H1 (cell line): Measurements from ENCODE around the gene CLPTM1L. TPM values are rescaled to one million over a fixed set of nuclear protein-coding genes. Genes with fewer than 3 reads are reported as not detected.

Experiments
- CTCF ChIA-PET: fragments of 300-600 bp; sonication (Branson Sonifier 250); formaldehyde crosslinking; loops from one replicate; lab custom pipeline; 2021; ENCODE audit not compliant: partially characterized antibody; lab: Charles Lee
- POLR2A ChIA-PET: fragments of 300-600 bp; sonication (Branson Sonifier 250); formaldehyde crosslinking; loops from one replicate; lab custom pipeline; 2021; ENCODE audit warnings: inconsistent platforms; ENCODE audit not compliant: partially characterized antibody; lab: Charles Lee
- DNase-seq, 2 experiments: peaks; one replicate each; pipeline versions ENCODE4 v3.0.0 to v3.0.0-alpha.2; 2010 to 2022; ENCODE audit warnings: low spot score in 2 of 2, low read depth in 1 of 2, mixed read lengths in 1 of 2
- FAIRE-seq: peaks from 2 replicates; lab custom pipeline; 2011; peaks lifted over from hg19 to GRCh38; lab: Jason Lieb, UNC
- H2AFZ ChIP-seq: 2 replicates; pipeline ENCODE4 v1.8.1; 2012; ENCODE audit warnings: low read length, inconsistent platforms
- H2AK5ac ChIP-seq: 2 replicates; pipeline ENCODE4 v1.6.1; 2013; ENCODE audit warnings: low read depth, low read length
- H2BK120ac ChIP-seq: replicated peaks from 2 replicates; pipeline ENCODE3; 2013; ENCODE audit warnings: low read depth, low read length, inconsistent platforms
- H2BK12ac ChIP-seq: 2 replicates; pipeline ENCODE4 v1.6.1; 2013; ENCODE audit warnings: low read depth, low read length
- H2BK15ac ChIP-seq: 2 replicates; pipeline ENCODE4 v1.6.1; 2013; ENCODE audit warnings: low read length
- H2BK20ac ChIP-seq: 2 replicates; pipeline ENCODE4 v1.6.1; 2013; ENCODE audit warnings: low read length
- H2BK5ac ChIP-seq: 2 replicates; pipeline ENCODE4 v1.6.1; 2013; ENCODE audit warnings: low read depth, low read length
- H3K14ac ChIP-seq: 2 replicates; pipeline ENCODE4 v1.6.1; 2013; ENCODE audit warnings: inconsistent platforms; ENCODE audit not compliant: insufficient read length
- H3K18ac ChIP-seq: 2 replicates; pipeline ENCODE4 v1.6.1; 2013; ENCODE audit warnings: low read length; ENCODE audit errors: extremely low read depth
- H3K23ac ChIP-seq: 2 replicates; pipeline ENCODE4 v1.6.1; 2013; ENCODE audit warnings: inconsistent platforms; ENCODE audit not compliant: insufficient read length
- H3K23me2 ChIP-seq: 2 replicates; pipeline ENCODE4 v1.6.1; 2013; ENCODE audit warnings: low read depth, low read length
- H3K27ac ChIP-seq: 2 replicates; pipeline ENCODE4 v1.6.1; 2011; ENCODE audit warnings: low read depth, low read length, inconsistent platforms
- H3K27me3 ChIP-seq, 4 experiments: replicated peaks in 1 of 4; 1 replicate in 1 of 4; 2 replicates in 3 of 4; pipeline versions ENCODE4 v1.6.1 to v1.8.1; 2011 to 2013; ENCODE audit warnings: low read length in 3 of 4, mild to moderate bottlenecking in 3 of 4, inconsistent platforms in 2 of 4, mixed read lengths in 2 of 4, moderate library complexity in 1 of 4; ENCODE audit not compliant: control insufficient read depth in 3 of 4, insufficient read depth in 3 of 4; ENCODE audit errors: extremely low read depth in 1 of 4
- H3K36me3 ChIP-seq, 4 experiments: 2 replicates each; pipeline versions ENCODE4 v1.6.1 to v1.8.1; 2011 to 2013; ENCODE audit warnings: mild to moderate bottlenecking in 4 of 4, low read length in 3 of 4, moderate library complexity in 2 of 4, control low read depth in 1 of 4, inconsistent platforms in 1 of 4; ENCODE audit not compliant: insufficient read depth in 4 of 4, control insufficient read depth in 2 of 4
- H3K4ac ChIP-seq: replicated peaks from 2 replicates; pipeline ENCODE3; 2013; ENCODE audit warnings: low read length, low read depth, mixed read lengths, inconsistent platforms; ENCODE audit not compliant: insufficient read length
- H3K4me1 ChIP-seq, 4 experiments: replicated peaks in 1 of 4; 1 replicate in 1 of 4; 2 replicates in 3 of 4; pipeline versions ENCODE4 v1.6.1 to v1.8.1; 2011 to 2013; ENCODE audit warnings: low read length in 3 of 4, inconsistent platforms in 2 of 4, mixed read lengths in 1 of 4; ENCODE audit not compliant: insufficient read depth in 4 of 4, control insufficient read depth in 3 of 4
- H3K4me2 ChIP-seq, 2 experiments: 2 replicates each; pipeline versions ENCODE4 v1.6.1 to v1.8.1; 2011 to 2013; ENCODE audit warnings: low read depth in 2 of 2, low read length in 2 of 2, control low read depth in 1 of 2, inconsistent platforms in 1 of 2, mild to moderate bottlenecking in 1 of 2; ENCODE audit not compliant: insufficient read depth in 1 of 2
- H3K4me3 ChIP-seq, 4 experiments: fragments of 200-600, 300-600 bp in 1 of 4; sonication (generic), shearing (Covaris generic), sonication (Bioruptor Twin) in 1 of 4; 2 replicates each; pipeline versions ENCODE4 v1.5.1 to v1.8.1; 2011 to 2016; ENCODE audit warnings: low read length in 4 of 4, low read depth in 3 of 4, control low read depth in 2 of 4, inconsistent platforms in 2 of 4, mild to moderate bottlenecking in 2 of 4, mixed read lengths in 1 of 4, moderate library complexity in 1 of 4; ENCODE audit not compliant: insufficient read depth in 2 of 4; ENCODE audit errors: extremely low read depth in 1 of 4
- H3K56ac ChIP-seq: replicated peaks from 2 replicates; pipeline ENCODE3; 2013; ENCODE audit warnings: low read depth, mild to moderate bottlenecking, mixed read lengths, low read length, inconsistent platforms; ENCODE audit not compliant: insufficient read length
- H3K79me1 ChIP-seq: 2 replicates; pipeline ENCODE4 v1.6.1; 2013; ENCODE audit warnings: low read depth, low read length, control low read depth
- H3K79me2 ChIP-seq, 2 experiments: 2 replicates each; pipeline versions ENCODE4 v1.6.1 to v1.8.1; 2012 to 2013; ENCODE audit warnings: low read length in 2 of 2, mild to moderate bottlenecking in 2 of 2, inconsistent platforms in 1 of 2; ENCODE audit not compliant: insufficient read depth in 2 of 2, control insufficient read depth in 1 of 2
- H3K9ac ChIP-seq, 4 experiments: replicated peaks in 1 of 4; 1 replicate in 1 of 4; 2 replicates in 3 of 4; pipeline versions ENCODE4 v1.6.1 to v1.8.1; 2011 to 2013; ENCODE audit warnings: low read depth in 3 of 4, low read length in 3 of 4, control low read depth in 2 of 4, mild to moderate bottlenecking in 2 of 4, moderate library complexity in 2 of 4, inconsistent platforms in 1 of 4; ENCODE audit errors: extremely low read depth in 1 of 4
- H3K9me3 ChIP-seq, 2 experiments: 2 replicates each; pipeline versions ENCODE4 v1.6.1 to v1.8.1; 2012 to 2013; ENCODE audit warnings: mild to moderate bottlenecking in 2 of 2, moderate library complexity in 2 of 2, control low read depth in 1 of 2, inconsistent platforms in 1 of 2, low read depth in 1 of 2, low read length in 1 of 2, mixed read lengths in 1 of 2; ENCODE audit not compliant: insufficient read depth in 2 of 2
- H4K20me1 ChIP-seq, 2 experiments: replicated peaks in 1 of 2; 2 replicates each; pipeline versions ENCODE3 to v1.8.1; 2011 to 2013; ENCODE audit warnings: inconsistent platforms in 2 of 2, low read length in 2 of 2, mild to moderate bottlenecking in 1 of 2; ENCODE audit not compliant: insufficient read depth in 2 of 2, control insufficient read depth in 1 of 2
- H4K5ac ChIP-seq: 2 replicates; pipeline ENCODE4 v1.6.1; 2013; ENCODE audit warnings: low read length, low read depth, mixed read lengths, inconsistent platforms; ENCODE audit not compliant: insufficient read length
- H4K8ac ChIP-seq: 2 replicates; pipeline ENCODE4 v1.8.0; 2013; ENCODE audit warnings: mild to moderate bottlenecking, moderate library complexity, low read length, inconsistent platforms; ENCODE audit not compliant: insufficient read depth; ENCODE audit errors: extremely low read depth
- H4K91ac ChIP-seq: replicated peaks from 2 replicates; pipeline ENCODE3; 2013; ENCODE audit warnings: low read length, mixed read lengths, inconsistent platforms; ENCODE audit not compliant: insufficient read length
- BACH1 ChIP-seq: IDR thresholded peaks from 2 replicates; pipeline ENCODE4 v1.6.1; 2012; ENCODE audit warnings: low read length, improper control_type of control experiment
- EZH2 ChIP-seq: fragments of 200-600 bp; sonication (generic); IDR thresholded peaks from 2 replicates; pipeline ENCODE4 v1.7.1; 2012; ENCODE audit warnings: low read depth, mild to moderate bottlenecking, moderate library complexity, low read length, inconsistent platforms; ENCODE audit not compliant: severe bottlenecking
- FOSL1 ChIP-seq: IDR thresholded peaks from 2 replicates; pipeline ENCODE4 v1.6.1; 2011; ENCODE audit warnings: mild to moderate bottlenecking, low read depth, low read length, moderate library complexity; ENCODE audit not compliant: insufficient read depth
- GTF2F1 ChIP-seq: IDR thresholded peaks from 2 replicates; pipeline ENCODE4 v1.6.1; 2012; ENCODE audit warnings: low read depth, low read length, improper control_type of control experiment, borderline replicate concordance
- HDAC2 ChIP-seq, 2 experiments: fragments of 300-600 bp in 1 of 2; sonication (generic) in 1 of 2; IDR thresholded peaks; 2 replicates each; pipeline ENCODE4 v1.6.1; 2011 to 2012; ENCODE audit warnings: low read depth in 2 of 2, low read length in 2 of 2, mild to moderate bottlenecking in 2 of 2, moderate library complexity in 2 of 2, borderline replicate concordance in 1 of 2, inconsistent platforms in 1 of 2
- NANOG ChIP-seq: IDR thresholded peaks from 2 replicates; pipeline ENCODE4 v1.6.1; 2011; ENCODE audit warnings: low read length, low read depth, mild to moderate bottlenecking, inconsistent platforms; ENCODE audit not compliant: insufficient read depth, poor library complexity, severe bottlenecking
- NRF1 ChIP-seq: IDR thresholded peaks from 2 replicates; pipeline ENCODE4 v1.6.1; 2011; ENCODE audit warnings: mild to moderate bottlenecking, low read depth, low read length, improper control_type of control experiment
- RBBP5 ChIP-seq: IDR thresholded peaks from 2 replicates; pipeline ENCODE4 v1.7.1; 2012; ENCODE audit warnings: low read depth, mild to moderate bottlenecking, inconsistent platforms, low read length, moderate library complexity, borderline replicate concordance
- RFX5 ChIP-seq: IDR thresholded peaks from 2 replicates; pipeline ENCODE4 v1.6.1; 2011; ENCODE audit warnings: low read depth, low read length, improper control_type of control experiment, borderline replicate concordance
- WGBS, 2 experiments: shearing (Covaris generic) in 1 of 2; methylation state at CpG; one replicate each; pipeline versions ENCODE4 v1.1.6 to v1.1.7; 2013 to 2015; ENCODE audit warnings: low lambda C conversion rate in 2 of 2, mixed read lengths in 2 of 2, inconsistent platforms in 1 of 2, low coverage in 1 of 2, missing lambda C conversion rate in 1 of 2; ENCODE audit not compliant: insufficient replicate concordance in 2 of 2, insufficient coverage in 1 of 2, insufficient read length in 1 of 2; ENCODE audit errors: extremely low coverage in 1 of 2, missing lambda C conversion rate in 1 of 2; 5-methylcytosine and 5-hydroxymethylcytosine counted together
- polyA plus RNA-seq, 7 experiments: library from polyadenylated mRNA; depleted of rRNA in 3 of 7; stranded (reverse) in 5 of 7; unstranded in 2 of 7; fragments of >200 nt in 5 of 7; fragments of 200-250 nt in 2 of 7; gene quantifications; 1 replicate in 5 of 7; 2 replicates in 1 of 7; 4 replicates in 1 of 7; pipeline versions ENCODE4 v1.2.1 to v1.2.3, GENCODE V29; 2011 to 2013; ENCODE audit warnings: missing spikeins in 2 of 7, mixed read lengths in 2 of 7
- total RNA-seq: library from RNA; stranded (reverse); fragmentation: NEBNext Ultra II Directional; extraction: Animal tissue kit (Norgen Biotek cat#: 25700); gene quantifications from 2 replicates; pipeline ENCODE4 v1.2.1, GENCODE V29; 2021
- TF ChIP-seq, protein P1 (sequence below): IDR thresholded peaks from 2 replicates; pipeline ENCODE4 v1.6.1; 2012; ENCODE audit warnings: inconsistent platforms

CLPTM1L gene
- total and polyA plus RNA-seq, 2 of the 8 experiments (the other 6 are each of a cell fraction or from before 2014, with no cell fraction given) = 102 to 119 TPM

DNA sequence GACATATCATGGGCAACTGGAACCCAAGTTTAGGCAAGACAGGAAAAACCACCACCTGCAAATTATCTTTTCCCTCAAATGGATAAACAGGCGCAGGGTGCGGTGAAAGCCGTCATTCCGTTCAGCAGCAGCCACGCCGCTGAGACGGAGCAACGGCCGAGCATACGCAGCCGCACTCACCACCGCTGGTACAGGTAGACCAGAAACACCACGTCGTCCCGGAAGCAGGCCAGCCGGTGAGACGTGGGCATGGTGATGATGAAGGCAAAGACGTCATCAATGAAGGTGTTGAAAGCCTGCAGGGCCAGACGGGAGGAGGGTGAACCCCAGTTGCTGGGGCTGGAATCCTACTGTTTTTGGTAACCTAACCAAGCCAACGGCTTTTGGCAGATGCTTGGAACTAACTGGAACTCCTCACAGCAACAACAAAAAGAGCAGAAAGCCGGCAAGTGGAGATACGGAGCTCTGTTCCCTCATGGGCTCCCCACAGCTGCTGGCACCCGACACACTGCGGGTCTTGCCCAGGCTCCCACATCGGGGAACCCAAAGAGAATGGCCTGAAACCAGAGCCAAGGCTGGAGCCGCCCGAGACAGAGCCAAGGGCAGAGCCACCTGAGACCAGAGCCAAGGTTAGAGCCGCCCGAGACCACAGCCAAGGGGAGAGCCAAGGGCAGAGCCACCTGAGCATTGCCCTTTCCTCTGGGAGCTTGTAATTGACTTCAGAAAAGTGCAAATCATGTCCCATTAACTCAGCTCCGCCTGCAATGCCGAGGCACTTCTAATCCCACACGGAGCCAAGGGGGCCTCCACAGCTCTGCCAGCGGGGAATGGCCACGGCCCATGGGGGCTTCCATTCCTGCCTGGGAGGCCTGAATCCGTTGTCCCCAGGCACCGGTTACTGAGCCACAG is 24.2 kb downstream of the CLPTM1L start:
- Histone ChIP-seq H2BK120ac (no peak overlapping the region), H3K23ac (no peak overlapping the region), H3K79me2 (no peaks in the 10 kb centered on the region), H3K4ac (no peak overlapping the region), H2BK5ac (no peak overlapping the region), H3K36me3 (peaks cover 17 to 65% (median 52%) of the 10 kb centered on the region in 4 experiments), H4K5ac (no peak overlapping the region), H2AFZ (no peak overlapping the region), H3K4me3 (no peak overlapping the region), H3K79me1 (no peaks in the 10 kb centered on the region; the same call in 1 of the 2 replicates), H3K56ac (no peak overlapping the region), H3K27me3 (no peaks in the 10 kb centered on the region), H4K91ac (no peak overlapping the region), H2BK15ac (no peak overlapping the region), H4K8ac (no peak overlapping the region), H3K4me1 (peaks cover 7 to 10% (median 9%) of the 10 kb centered on the region in 4 experiments), H2BK20ac (no peak overlapping the region), H3K9ac (no peak overlapping the region), H2BK12ac (no peak overlapping the region), H3K4me2 (no peak overlapping the region), H4K20me1 (peaks cover 0 to 12% of the 10 kb centered on the region in 2 experiments), H3K9me3 (no peaks in the 10 kb centered on the region), H3K27ac (no peak overlapping the region), H3K18ac (no peak overlapping the region), H3K23me2 (no peaks in the 10 kb centered on the region; the same call in 1 of the 2 replicates), H2AK5ac (no peak overlapping the region), H3K14ac (no peak overlapping the region)
- POLR2A ChIA-PET = no interaction called here
- no peak for FAIRE-seq
- CTCF ChIA-PET = interaction anchor here (0.9 to 2.1 kb wide), 2 partner anchors 85 to 146 kb away, joined by 3 to 4 read pairs; no protein-coding TSS in a partner anchor
- DNase-seq = no peak
- 92% methylated on average over 35 of the region's 36 CpGs; no CpG with 5 or more reads in 1 of the 2 experiments for WGBS, 2 experiments
- TF ChIP-seq FOSL1 (no peak), RBBP5 (no peak), HDAC2 (IDR thresholded peaks at IDR 0.05; ENCODE audit: borderline replicate concordance in 1 of 2, low read depth in 2 of 2, low read length in 2 of 2) (no peak), EZH2 (no peak), GTF2F1 (no peak), BACH1 (no peak), NRF1 (no peak), NANOG (no peak), RFX5 (no peak)
- TF ChIP-seq, protein P1, sequence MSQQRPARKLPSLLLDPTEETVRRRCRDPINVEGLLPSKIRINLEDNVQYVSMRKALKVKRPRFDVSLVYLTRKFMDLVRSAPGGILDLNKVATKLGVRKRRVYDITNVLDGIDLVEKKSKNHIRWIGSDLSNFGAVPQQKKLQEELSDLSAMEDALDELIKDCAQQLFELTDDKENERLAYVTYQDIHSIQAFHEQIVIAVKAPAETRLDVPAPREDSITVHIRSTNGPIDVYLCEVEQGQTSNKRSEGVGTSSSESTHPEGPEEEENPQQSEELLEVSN = no peak
